NCI-H748 (cell line): ENCODE data around the gene C19orf81.

Experiments used
- DNase-seq: peaks from one replicate; lab custom pipeline; 2025; ENCODE audit not compliant: unreplicated experiment; lab: John Stamatoyannopoulos, UW

The C19orf81 gene

DNA sequence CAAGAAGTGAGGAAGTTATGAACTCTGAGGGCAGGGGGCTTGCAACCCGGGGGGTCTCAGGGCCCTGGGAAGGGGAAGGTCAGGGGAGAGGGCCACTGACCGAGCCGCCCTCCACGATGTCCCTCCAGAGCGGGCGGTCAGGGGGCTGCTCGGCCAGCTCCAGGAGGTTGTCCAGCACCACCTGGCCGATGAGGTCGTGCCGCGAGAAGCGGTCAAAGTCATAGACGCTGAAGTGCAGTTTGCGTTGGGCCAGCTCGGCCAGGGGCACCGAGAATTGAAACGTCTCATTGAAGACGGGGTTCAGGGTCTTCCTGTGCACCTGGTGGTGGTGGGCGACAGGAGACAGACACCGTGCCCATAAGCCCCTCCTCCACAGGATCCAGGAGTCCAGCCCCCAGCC is 20.1 kb upstream of the C19orf81 start:
- DNase-seq, result no peak

DNA sequence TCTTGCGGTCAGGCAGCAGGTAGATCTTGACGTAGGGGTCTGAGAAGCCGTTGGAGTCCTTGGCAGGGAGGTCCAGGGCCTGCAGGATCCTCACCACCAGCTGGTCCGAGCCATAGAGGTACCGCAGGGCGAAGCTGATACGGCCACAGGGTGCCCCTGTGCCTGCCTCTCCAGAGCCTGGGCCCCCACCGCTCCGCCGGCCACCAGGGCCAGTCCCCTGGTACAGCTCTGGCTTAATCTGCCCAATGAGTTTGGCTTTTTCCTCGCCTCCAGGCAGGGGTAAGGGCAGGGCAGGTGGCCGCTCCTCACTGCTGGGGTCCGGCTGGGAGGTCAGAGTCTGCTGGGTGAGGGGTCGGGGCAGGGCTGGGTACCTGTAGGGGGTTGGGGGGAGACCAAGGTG is 19.4 kb upstream of the C19orf81 start:
- no peak for DNase-seq

DNA sequence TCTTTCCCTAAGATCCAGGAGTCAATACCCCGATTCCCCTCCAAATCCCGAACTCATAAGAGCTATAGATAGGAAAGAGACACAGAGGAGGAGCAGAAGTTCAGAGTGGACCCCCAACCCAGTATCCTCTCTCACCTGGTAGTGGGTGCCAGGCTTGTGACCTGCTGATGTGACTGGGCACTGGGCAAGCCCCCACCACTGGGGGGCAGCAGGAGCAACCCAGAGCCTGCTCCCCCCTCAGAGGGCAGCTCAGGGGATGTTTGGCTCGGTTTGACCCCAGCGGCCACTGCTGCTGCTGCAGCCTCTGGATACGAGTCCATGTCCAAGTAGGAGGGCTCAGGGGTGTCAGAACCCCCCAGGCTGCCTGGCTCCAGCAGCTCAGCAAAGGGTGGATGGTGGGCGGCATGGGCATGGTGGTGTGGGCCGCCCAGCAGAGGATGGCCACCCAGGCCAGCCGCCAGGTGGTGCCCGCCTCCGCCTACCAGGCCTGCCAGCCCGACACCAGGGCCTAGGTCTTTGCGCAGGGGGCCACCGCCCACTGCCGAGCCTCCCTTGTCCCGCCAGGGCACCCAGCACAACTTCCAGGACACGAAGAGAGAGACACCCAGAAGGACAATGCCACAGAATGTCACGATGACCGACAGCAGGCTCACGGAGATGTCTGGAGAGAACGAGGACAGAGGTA is 17.0 kb upstream of the C19orf81 start:
- no peak for DNase-seq

DNA sequence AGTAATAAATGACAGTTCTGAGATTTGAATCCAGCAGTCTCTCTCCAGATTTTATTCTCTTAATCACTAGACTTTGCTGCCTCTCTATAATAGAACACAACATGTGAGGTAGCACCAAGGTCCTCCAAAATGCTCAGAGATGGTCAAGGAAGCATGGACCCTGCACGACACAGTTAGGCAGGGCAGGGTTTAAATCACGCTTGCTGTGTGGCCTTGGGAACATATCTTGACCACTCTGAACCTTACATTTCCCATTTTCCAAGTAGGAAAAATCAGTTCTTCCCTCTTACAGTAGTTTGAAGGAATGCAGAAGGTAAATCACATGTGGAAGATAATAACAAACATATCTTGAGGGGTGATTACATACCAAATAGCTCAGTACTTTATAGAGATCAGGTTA is 15.9 kb upstream of the C19orf81 start:
- DNase-seq, result no peak

DNA sequence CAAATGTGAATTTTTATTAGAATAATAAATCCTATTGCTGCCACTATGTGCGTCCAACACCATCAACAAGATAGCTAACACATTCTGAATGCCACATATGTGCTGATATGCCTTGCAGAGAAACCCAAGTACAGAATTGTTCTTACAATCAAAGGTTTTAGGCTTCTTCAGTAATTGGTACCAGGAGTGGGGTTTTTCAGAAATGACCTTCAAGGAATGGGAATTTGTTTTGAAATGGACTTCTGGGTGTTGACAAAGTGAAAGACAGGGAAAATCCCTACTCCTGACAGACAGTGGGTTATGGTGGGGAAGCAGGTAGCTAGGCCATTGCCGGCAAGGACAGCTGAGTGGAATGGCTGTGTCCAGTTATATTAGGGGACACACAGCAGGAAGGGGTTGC is 15.3 kb upstream of the C19orf81 start:
- DNase-seq, result no peak

DNA sequence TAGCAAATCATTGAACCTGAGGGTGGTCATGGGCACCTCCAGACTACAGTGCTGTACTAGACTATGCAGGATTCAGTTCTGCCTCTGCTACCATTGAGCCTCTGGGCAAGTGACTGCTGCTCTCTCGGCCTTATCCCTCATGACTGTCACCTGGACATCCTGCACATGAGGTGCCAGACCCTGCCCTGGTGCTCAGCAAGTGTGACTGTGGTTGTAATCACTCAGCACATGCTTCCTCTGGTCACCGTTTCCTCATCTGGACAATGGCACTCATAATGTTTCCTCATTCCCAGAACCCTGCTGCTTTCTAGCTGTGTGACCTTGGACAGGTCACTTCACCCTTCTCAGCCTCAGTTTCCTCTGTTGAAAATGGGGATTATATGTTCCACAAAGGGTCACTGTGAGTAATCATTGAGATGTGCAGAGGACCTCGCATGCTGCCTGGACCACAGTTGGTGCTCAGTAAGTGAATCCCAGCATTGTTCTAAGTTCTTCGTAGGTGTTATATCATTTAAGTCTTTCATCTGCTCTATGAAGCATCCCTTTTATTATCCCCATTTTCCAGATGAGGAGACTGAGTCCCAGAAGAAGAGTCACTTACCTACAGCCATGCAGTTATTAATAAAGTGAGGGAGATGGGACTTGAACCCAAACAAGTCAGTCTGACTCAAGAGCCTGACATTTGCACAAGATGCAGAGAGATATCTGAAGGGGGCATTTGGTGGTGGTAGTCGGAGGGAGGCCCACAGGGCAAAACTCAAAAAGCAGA is 12.7 kb upstream of the C19orf81 start:
- no peak for DNase-seq

DNA sequence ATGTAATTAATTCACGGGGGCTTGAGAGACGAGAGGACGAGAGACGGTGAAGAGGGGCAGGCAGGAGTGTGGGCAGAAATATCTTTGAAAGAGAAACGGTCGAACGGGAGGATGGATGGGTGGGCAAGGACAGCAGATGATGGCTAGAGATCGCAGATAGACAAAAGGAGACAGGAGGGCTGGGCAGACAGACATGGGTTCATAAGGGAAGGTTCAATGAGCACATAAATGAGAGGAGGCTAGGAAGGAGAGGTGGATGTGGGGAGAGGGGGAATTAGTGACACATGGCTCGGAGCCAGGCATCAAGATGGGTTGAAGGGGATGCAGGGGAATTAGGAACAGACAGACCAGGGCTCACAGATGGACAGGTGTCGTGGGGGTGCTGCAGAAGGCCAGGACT is 10.6 kb upstream of the C19orf81 start:
- DNase-seq, result no peak

DNA sequence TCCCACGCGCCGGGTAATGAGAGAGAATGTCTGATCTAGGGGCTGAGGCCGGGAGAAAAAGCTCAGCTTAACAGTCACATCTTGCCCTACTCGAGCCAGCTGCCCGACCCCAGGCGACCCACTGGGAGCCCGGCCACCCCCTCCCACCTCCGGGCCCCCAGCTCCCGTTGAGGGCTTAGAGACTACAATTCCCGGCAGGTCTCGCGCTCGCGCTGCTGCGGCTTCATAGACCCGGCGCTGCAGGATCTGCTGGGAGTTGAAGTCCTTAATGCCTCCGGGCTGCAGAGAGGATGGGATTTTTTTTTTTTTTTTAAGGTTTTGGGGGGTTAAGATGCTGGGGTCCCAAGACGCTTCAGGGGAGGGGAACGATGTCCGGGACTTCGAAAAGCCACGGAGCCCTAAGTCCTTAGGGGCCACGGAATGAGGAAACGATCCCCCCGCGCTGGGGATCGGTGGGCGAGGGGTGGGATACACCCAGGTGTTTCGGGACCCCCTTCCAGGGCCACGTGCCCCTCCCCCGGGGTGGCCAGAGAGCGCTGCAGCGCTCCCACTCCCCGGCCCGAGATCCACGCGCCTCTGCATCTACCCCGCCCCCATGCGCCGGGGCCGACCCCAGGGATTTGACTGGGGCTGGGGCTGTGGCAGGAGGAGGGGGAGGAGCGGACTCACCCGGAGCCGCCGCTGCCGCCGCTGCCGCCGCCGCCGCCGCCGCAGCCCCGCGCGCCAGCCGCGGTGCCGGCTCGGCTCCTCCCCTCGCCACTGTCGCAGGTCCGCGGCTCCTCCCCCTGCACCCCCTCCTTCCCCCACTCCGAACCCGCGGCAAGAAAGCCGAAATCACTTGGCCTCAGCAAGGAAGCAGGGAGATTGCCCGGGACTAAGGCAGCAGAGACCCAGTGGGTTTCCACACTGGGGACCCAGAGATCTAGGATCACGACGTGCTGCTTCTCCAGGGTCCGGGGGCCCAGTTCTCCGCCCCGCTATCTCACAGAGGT is 9.8 kb upstream of the C19orf81 start, which contains the start of gene SYT3:
Gene SYT3 (minus strand): TSS at position 761 of the 992 bp plus-strand sequence. CDS start 2,470 bp downstream, outside the sequence.
- DNase-seq, result peak; percentile 83

DNA sequence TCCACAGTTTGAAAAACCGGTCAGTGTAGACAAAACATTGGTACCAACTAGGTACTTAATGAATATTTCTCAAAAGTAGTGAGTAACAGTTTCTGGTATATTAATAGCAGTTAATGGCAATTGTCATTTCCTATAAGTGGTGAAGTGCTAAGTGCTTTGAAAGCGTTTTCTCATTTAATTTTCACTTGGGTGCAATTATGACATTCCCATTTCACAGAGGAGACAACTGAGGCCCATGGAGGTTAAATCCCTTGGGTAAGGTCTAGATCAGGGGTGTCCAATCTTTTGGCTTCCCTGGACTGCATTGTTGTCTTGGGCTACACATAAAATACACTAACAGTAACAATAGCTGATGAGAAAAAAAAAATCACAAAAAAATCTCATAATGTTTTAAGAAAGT is 8.9 kb upstream of the C19orf81 start:
- DNase-seq, result no peak

DNA sequence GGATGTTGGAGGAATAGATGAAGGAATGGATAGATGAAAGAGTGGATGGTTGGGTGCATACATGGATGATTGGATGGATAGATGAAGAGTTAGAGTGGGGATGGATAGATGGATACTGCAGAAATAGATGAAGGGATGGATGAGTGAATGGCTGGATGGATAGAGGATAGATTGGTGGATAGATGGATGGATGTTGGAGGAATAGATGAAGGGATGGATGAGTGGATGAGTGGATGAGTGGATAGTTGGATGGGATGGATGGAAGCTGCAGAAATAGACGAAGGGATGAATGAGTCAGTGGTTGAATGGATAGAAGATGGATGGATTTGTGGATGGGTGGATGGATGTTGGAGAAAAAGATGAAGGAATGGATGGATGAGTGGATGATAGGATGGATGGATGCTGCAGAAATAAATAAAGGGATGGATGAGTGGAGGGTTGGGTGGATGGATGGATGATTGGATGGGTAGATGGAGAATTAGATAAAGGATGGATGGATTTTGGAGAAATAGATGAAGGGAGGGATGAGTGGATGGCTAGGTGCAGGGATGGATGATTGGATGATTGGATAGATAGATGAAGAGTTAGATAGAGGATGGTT is 4.8 kb upstream of the C19orf81 start:
- DNase-seq, result no peak

DNA sequence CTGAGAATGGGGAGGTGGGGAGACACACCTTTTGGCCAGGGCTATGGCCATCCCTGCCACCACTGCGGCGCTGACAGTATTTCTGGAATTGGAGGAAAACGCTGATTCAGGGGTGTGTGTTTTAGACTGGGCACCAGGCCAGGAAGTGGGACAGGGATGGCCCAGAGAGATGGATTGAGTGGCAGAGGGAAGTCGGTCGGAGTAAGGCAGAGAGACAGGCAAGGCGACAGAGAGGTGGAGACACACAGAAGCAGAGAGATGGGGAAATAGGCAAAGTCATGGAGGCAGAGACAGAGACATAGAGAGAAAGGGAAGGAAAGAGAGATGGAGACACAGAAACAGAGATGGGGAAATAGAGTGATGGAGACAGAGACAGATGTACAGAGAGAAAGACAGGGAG is 4.1 kb upstream of the C19orf81 start:
- DNase-seq, result no peak

DNA sequence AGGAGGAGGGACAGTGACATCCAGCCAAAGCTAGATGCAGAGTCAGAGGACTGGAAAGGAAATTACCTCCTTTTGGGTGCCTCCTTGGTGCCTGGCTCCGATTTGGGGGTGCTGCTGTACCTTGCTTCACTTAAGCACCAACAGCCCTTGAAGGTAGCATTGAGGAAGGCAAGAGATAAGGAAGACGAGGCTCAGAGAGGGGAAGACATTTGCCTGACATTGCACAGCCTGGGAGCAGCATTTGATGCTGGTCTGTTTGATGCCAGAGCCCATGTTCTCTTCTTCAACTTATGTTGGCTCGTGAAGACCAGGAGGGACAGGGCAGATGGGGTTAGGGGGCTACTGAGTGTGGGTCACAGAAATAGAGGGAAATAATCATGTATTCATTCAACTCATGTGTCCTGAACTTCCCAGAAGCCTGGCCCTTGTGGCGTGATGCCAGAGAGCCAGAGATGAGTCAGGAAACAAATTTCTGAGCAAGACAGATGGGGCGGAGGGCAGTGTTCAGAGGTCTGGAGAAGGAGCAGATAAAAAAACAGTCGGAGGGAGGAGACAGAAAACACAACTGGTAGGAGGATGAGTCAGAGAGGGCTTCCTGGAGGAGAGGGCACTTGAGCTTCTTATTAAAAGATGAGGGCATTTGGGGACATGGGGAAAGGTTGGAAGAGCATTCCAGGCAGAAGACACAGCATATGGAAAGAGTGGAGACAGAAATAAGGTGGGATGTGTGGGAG is 3.0 kb upstream of the C19orf81 start:
- no peak for DNase-seq

DNA sequence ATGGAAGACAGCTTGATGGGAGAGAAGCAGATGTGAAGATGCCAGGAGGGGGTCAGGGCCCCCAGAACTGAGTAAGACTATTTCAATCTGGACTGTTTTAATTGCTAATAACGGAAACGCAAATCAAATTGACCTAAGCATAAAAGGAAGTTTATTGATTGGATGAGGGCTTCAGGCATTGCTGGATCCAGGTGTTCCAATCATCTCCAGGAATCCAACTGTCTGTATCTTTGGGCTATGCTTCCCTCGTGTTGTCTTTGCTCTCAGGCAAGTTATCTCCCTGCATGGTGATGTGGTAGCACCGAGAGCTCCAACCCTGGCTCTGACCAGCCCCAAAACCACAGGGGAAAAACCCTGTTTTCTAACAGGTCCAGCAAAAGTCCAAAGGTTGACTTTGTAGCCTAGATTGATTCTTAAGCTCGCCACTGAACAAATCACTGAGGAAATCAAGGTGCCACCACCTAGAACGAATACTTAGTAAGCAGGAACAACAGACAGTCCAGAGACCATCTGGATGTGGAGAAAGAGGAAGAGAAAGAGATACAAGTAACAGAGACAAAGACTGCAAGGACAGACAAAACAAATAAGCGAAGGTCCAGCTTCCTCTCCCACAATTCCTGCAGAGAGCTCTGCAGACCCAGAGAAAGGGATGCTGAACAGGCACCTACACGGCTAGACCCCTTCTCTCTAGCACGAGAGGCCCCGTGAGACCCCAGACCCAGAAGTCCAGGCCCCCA is 1.2 kb upstream of the C19orf81 start:
- DNase-seq, result no peak

DNA sequence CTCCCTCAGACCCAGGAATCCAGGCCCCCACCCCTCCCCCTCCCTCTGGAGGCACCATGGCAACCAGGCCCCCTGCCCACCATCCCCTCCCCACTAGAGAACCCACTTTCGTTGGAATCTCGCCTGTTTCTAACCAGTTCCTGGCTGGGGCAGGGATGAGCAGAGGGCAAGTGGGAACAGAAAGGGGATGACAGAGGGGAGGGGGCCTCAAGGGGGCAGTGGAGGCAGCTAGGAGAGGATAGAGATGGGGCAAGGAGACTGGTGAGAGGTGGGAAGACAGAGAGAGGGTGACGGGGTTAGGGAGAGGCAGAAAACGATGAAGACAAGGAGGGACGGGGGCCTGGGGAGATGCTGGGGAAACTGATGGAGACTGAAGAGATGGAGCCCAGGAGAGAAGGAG is 586 bp upstream of the C19orf81 start:
- DNase-seq, result no peak

DNA sequence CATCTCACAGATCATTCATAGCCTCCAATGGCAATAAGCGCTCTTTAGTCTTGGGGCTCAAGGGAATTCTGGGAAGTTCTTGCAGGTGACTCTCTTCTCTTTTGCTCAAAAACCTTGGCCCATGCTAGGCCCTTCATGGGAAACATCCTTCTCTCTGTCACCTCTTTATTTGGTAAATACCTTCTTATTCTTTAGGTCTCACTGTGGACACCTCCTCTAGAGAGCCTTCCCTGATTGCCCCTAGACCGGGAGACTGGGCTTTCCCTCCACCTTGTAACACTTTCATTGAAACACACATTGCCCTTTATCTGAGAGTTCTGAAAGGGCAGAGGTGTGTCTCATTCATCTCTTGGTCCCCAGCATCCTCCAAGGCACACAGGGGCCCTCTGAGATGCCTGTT is 1.9 kb downstream of the C19orf81 start:
- no peak for DNase-seq

DNA sequence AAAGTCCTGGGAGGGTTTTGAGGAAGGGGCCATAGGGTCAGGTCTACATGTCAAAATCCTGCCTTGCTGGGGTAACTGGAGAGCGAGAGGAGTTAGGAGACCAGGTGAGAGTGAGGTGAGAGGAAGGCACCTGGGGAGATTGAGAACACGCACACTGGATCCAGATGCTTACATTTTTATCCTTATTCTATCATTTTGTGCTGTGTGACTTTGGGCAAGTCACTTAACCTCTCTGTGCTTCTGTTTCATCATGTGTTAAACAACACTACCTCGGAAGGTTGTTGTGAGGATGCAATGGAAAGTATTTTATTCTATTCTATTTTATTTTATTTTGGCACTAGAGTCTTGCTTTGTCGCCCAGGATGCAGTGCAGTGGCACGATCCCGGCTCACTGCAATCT is 3.5 kb downstream of the C19orf81 start:
- DNase-seq, result no peak

DNA sequence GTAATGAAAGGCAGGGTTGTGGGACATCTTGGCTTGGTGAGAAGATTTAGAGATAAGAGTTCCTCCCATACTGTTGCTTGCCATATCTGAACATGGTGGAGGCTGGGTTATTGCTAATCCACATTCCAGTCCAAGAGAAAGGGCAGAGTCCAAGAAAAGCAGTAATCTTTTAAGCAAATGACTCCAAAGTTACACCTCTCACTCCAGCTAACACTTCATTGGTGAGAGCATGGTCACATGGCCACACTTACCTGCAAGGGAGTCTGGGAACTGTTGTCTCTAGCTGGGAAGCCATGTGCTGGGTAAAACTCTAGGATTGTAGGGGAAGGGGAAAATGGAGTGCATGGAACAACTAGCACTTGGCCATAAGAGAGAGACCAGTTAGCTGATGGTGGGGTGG is 5.6 kb downstream of the C19orf81 start:
- DNase-seq, result no peak

DNA sequence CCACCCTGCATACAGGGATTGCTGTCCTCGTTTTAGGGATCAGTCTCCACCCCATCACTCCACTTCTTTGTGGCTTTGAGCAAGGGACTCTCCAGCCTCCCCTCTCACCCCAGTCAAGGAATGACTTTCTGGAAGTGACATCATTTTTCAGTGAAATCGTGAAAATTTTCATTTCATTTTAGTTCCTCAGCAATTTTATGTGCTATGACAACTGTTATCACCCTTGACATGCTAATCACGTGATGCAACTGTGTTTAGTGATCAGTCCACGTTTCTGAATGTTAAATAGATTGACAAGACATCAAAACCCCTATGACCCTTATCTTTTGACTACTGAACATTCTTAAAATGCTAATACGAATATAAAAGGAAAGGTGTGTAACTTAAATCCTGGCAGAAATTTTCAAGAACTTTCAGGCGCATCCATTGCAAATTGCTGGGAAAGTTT is 8.0 kb downstream of the C19orf81 start:
- no peak for DNase-seq

DNA sequence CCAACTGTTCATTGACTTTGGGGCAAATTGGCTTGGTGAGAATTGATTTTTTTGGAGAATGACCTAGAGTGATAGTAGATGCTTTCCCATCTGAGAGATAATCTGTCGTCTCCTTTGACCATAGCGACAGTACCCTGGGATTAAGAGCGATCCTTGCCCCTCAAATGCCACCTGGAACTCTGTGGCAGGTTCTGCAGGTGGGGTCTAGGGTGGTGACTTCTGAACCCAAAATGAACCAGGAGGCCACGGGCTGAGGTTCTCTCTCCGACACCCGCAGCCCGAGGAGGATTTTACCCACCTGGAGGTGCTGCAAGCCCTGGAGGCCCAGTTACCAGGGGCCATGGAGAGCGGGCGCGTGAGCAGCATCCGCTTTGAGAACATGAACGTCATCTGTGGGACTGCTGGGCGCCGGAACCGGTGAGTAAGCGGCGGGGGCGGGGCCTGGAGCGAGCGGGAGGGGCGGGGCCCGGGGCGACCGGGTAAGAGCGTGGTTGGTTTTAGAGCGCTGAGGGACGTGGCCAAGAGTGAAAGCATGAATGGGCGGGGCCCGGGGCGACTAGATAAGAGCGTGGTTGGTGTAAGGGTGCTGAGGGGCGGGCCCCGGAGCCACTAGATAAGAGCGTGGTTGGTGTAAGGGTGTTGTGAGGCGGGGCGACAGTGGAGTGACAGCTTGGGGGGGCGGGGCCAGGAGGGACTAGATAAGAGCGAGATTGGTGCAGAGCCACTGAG is 8.6 kb downstream of the C19orf81 start:
- DNase-seq, result peak; percentile 100
